Activated naive CD4-positive, alpha-beta T cell treated with anti-CD3 and anti-CD28 coated beads, Interleukin-2, amount 50 U/mL, for 16 hours (primary cell): Measurements from ENCODE around the gene PPP6R2.
"Not testable (repeated sequence)": the region's sequence is repeated elsewhere in the genome, so short reads cannot be mapped to it uniquely, and the experiment has no call there.

Experiments
- DNase-seq: peaks from one replicate; pipeline ENCODE4 v3.0.0-alpha.2; 2020

PPP6R2 gene

GRCh38 chr22:50347157-50347556 lies 4.0 kb downstream of the PPP6R2 start:
- DNase-seq, result no peak

- DNase-seq, result no peak
Observed at GRCh38 chr22:50348058-50348457, 4.9 kb downstream of the PPP6R2 start.

- no peak for DNase-seq
Observed at GRCh38 chr22:50356186-50356585, 13.1 kb downstream of the PPP6R2 start.

- DNase-seq, result no peak
Observed at GRCh38 chr22:50357222-50357621, 14.1 kb downstream of the PPP6R2 start.

GRCh38 chr22:50357756-50358155 lies 14.6 kb downstream of the PPP6R2 start:
- no peak for DNase-seq

- no peak for DNase-seq
Observed at GRCh38 chr22:50360578-50360977, 17.5 kb downstream of the PPP6R2 start.

- no peak for DNase-seq
Observed at GRCh38 chr22:50361222-50361621, 18.1 kb downstream of the PPP6R2 start.

- DNase-seq, result no peak
Observed at GRCh38 chr22:50361688-50362087, 18.6 kb downstream of the PPP6R2 start.

- DNase-seq, result no peak
Observed at GRCh38 chr22:50363166-50363802, 20.2 kb downstream of the PPP6R2 start.

- not testable (repeated sequence) for DNase-seq
Observed at GRCh38 chr22:50363803-50364194, 20.7 kb downstream of the PPP6R2 start.

GRCh38 chr22:50367778-50368500 lies 24.8 kb downstream of the PPP6R2 start:
- DNase-seq, result no peak

- no peak for DNase-seq
Observed at GRCh38 chr22:50371101-50371648, 28.0 kb downstream of the PPP6R2 start.

- no peak for DNase-seq
Observed at GRCh38 chr22:50376085-50376651, 33.0 kb downstream of the PPP6R2 start.

- not testable (repeated sequence) for DNase-seq
Observed at GRCh38 chr22:50381021-50381555, 38.0 kb downstream of the PPP6R2 start.

GRCh38 chr22:50396751-50397370 lies 53.7 kb downstream of the PPP6R2 start:
- DNase-seq, result no peak

- not testable (repeated sequence) for DNase-seq
Observed at GRCh38 chr22:50397371-50398060, 54.4 kb downstream of the PPP6R2 start.

- no peak for DNase-seq
Observed at GRCh38 chr22:50398831-50399648, 55.9 kb downstream of the PPP6R2 start.

- DNase-seq, result no peak
Observed at GRCh38 chr22:50399751-50400331, 56.7 kb downstream of the PPP6R2 start.

GRCh38 chr22:50400406-50400805 lies 57.3 kb downstream of the PPP6R2 start:
- no peak for DNase-seq

GRCh38 chr22:50400931-50401330 lies 57.8 kb downstream of the PPP6R2 start:
- DNase-seq, result no peak

- DNase-seq, result no peak
Observed at GRCh38 chr22:50401907-50402306, 58.8 kb downstream of the PPP6R2 start.
